GM06990 (cell line): Measurements from ENCODE around the gene FAM20A.

Experiments used
- DNase-seq: peaks from one replicate; pipeline ENCODE4 v3.0.0-alpha.2; 2011; ENCODE audit not compliant: insufficient read length; ENCODE audit errors: extremely low read depth
- H3K27me3 ChIP-seq: replicated peaks from 2 replicates; pipeline ENCODE4 v1.6.0; 2011; ENCODE audit warnings: low read length; ENCODE audit not compliant: control insufficient read depth, insufficient read depth
- H3K36me3 ChIP-seq: 2 replicates; pipeline ENCODE4 v1.5.1; 2011; ENCODE audit warnings: low read length; ENCODE audit not compliant: control insufficient read depth, insufficient read depth
- H3K4me3 ChIP-seq: replicated peaks from 2 replicates; pipeline ENCODE4 v1.5.1; 2011; ENCODE audit warnings: low read depth, mild to moderate bottlenecking, control low read depth, low read length
- TF ChIP-seq, protein P1 (sequence below): IDR thresholded peaks from 2 replicates; pipeline ENCODE4 v1.5.1; 2011; ENCODE audit warnings: low read length, control low read depth, mild to moderate bottlenecking, inconsistent platforms; ENCODE audit not compliant: insufficient read depth, poor library complexity, severe bottlenecking

The FAM20A gene

DNA sequence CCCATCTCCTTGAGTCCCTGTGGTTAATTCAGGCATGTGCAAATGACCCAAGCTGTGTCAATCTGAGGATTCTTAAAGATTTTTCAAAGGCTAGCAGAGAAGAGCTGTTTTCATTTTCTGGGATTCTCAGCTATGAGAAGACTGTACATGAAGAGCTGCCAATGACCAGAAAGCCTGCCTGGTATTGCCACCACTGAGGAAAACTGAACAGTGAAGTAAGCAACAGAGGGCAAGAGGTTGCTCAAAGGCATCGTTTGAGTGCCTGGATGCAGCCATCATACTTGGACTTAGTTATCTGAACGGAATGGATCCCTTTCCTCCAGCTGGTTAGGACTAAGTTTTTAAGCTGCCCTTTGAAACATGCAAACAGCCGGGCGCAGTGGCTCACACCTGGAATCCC, 38.4 kb downstream of the FAM20A start:
- DNase-seq, result no peak
- Histone ChIP-seq H3K27me3 (no peaks in the 10 kb centered on the region; the same call in 1 of the 2 replicates), H3K4me3 (no peak overlapping the region), H3K36me3 (no peaks in the 10 kb centered on the region)
- TF ChIP-seq, protein P1, sequence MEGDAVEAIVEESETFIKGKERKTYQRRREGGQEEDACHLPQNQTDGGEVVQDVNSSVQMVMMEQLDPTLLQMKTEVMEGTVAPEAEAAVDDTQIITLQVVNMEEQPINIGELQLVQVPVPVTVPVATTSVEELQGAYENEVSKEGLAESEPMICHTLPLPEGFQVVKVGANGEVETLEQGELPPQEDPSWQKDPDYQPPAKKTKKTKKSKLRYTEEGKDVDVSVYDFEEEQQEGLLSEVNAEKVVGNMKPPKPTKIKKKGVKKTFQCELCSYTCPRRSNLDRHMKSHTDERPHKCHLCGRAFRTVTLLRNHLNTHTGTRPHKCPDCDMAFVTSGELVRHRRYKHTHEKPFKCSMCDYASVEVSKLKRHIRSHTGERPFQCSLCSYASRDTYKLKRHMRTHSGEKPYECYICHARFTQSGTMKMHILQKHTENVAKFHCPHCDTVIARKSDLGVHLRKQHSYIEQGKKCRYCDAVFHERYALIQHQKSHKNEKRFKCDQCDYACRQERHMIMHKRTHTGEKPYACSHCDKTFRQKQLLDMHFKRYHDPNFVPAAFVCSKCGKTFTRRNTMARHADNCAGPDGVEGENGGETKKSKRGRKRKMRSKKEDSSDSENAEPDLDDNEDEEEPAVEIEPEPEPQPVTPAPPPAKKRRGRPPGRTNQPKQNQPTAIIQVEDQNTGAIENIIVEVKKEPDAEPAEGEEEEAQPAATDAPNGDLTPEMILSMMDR, result no peak

DNA sequence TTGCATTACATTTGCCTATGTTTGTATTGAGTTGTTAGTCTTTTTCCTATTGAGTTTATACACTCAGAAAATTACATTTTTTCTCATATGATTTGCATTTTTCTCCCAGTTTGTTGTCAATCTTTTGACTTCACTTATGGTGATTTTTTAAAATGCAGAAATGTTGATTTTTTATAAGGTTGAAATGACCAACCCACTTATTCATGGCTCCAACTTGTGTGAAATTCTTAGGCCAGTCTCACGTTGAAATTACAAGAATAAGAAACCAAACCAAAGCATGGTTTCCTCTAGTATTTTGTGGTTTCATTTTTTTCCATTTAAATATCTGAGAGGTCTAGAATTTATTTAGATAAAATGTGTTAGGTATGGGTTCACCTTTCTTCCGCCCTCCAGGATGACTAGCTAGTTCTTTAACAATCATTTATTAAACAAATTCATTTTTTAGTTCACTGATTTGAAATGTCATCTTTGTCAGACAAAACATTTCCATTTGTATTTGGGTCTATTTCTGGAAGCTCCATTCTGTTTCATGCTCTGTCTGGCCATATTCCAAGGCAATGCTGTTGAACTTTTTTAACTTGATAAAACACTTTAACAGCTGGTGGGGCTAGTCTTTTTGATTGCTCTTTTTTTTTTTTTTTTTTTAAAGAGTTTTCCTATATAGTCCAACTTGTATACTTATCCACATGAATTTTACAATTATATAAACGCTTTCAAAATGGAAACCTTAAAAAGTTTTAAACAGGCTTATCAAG, 40.0 kb downstream of the FAM20A start:
- DNase-seq, result no peak
- H3K27me3 ChIP-seq, result no peaks in the 10 kb centered on the region; the same call in 1 of the 2 replicates
- no peaks in the 10 kb centered on the region for H3K36me3 ChIP-seq
- TF ChIP-seq, protein P1, result no peak
- no peak overlapping the region for H3K4me3 ChIP-seq

DNA sequence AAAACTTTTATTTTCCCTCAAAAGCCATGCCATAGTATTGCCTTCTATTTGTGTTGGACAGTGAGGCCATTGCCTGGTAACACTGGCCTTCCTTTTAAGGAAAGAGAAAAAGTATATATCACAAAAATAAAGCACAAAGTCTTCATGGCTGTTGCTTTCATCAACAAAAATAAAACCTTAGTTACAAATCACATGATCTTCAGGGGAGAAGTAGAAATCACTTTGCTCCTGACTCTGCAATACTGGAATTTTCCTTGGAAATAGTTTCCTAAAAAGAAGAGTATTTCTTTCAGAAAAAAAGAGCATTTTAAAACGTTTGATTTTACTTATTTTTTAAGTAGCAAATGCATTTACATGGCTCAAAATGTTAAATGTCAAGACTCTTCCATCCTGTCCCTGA, 41.9 kb downstream of the FAM20A start:
- no peak for DNase-seq
- no peaks in the 10 kb centered on the region for H3K36me3 ChIP-seq
- no peaks in the 10 kb centered on the region for H3K27me3 ChIP-seq
- H3K4me3 ChIP-seq, result no peak overlapping the region
- TF ChIP-seq, protein P1, result no peak

DNA sequence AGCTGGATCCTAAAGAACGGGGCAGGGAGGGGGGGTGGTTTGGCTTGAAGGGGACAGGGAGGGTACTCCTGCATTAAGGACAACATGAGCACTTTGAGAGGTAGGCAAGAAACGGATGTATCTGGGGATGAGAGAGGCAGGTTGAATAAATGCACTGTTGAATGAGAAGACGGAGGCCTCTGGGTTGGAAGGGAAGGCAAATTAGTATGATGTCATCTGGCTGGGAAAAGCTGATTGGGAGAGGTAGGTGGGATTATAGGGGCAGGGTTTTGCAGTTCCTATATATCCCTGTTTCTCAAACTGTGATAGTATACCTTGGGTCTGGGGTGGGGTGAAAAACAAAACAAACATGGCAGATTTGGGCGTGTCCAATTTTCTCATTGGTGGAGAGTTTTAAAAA, 44.6 kb downstream of the FAM20A start:
- TF ChIP-seq, protein P1, result no peak
- Histone ChIP-seq H3K27me3 (no peaks in the 10 kb centered on the region), H3K36me3 (no peaks in the 10 kb centered on the region), H3K4me3 (no peak overlapping the region)
- DNase-seq, result no peak

- DNase-seq, result no peak
- no peaks in the 10 kb centered on the region for H3K27me3 ChIP-seq
- H3K4me3 ChIP-seq, result no peak overlapping the region
- H3K36me3 ChIP-seq, result peaks cover 4% of the 10 kb centered on the region
- TF ChIP-seq, protein P1, result no peak
These were observed 56.9 kb downstream of the FAM20A start for GRCh38 chr17:68544111-68544915.
